Left ventricle myocardium inferior (tissue), 1 donor: ENCODE data around the gene SVIL. TPM values are rescaled to one million over a fixed set of nuclear protein-coding genes. Genes with fewer than 3 reads are reported as not detected.
A peak's percentile ranks its signal among the peaks of the same experiment; 100 is the strongest.
"Not testable (repeated sequence)": the region's sequence is repeated elsewhere in the genome, so short reads cannot be mapped to it uniquely, and the experiment has no call there.

Source experiments
- DNase-seq: peaks from one replicate; pipeline ENCODE4 v3.0.0-alpha.2; 2020
- H3K27ac ChIP-seq: fragments of 200-600 bp; replicated peaks from 2 replicates; pipeline ENCODE4 v1.8.0; 2021
- H3K27me3 ChIP-seq: fragments of 200-600 bp; 2 replicates; pipeline ENCODE4 v1.8.0; 2021; ENCODE audit warnings: low read depth
- H3K36me3 ChIP-seq: fragments of 200-600 bp; 2 replicates; pipeline ENCODE4 v1.8.0; 2021
- H3K4me1 ChIP-seq: fragments of 200-600 bp; 2 replicates; pipeline ENCODE4 v1.8.0; 2021
- H3K4me3 ChIP-seq: fragments of 200-600 bp; 2 replicates; pipeline ENCODE4 v1.8.0; 2021; ENCODE audit warnings: mild to moderate bottlenecking, moderate library complexity
- H3K9me3 ChIP-seq: fragments of 200-600 bp; replicated peaks from 2 replicates; pipeline ENCODE4 v1.8.0; 2021
- intact Hi-C: fragments of 100-400 bp; cut with micrococcal nuclease; formaldehyde crosslinking; loops from one replicate; pipeline ENCODE4 v1.11.0; 2022
- total RNA-seq: library from RNA; stranded (reverse); fragmentation: NEBNext Ultra II Directional; extraction: Animal tissue kit (Norgen Biotek cat#: 25700); gene quantifications from one replicate; pipeline ENCODE4 v1.2.1, GENCODE V29; 2021
- TF ChIP-seq, protein P1 (sequence below): fragments of 200-600 bp; IDR thresholded peaks from 2 replicates; pipeline ENCODE4 v1.8.0; 2021; ENCODE audit warnings: antibody characterized with exemption, mild to moderate bottlenecking, borderline replicate concordance
- donor health status: DM: no; HTN: yes; CAD: no; lungs with severe emphysema.

Gene SVIL
- total RNA-seq, 1 donor from 2014 or later = 403 TPM

- intact Hi-C loops = no loop called here
- Histone ChIP-seq H3K27me3 (no peaks in the 10 kb centered on the region), H3K27ac (peak overlapping the region; percentile 34), H3K9me3 (no peaks in the 10 kb centered on the region), H3K4me1 (peaks cover 33% of the 10 kb centered on the region), H3K4me3 (peak overlapping the region; percentile 28), H3K36me3 (peaks cover 75% of the 10 kb centered on the region)
- no peak for DNase-seq
- TF ChIP-seq, protein P1, sequence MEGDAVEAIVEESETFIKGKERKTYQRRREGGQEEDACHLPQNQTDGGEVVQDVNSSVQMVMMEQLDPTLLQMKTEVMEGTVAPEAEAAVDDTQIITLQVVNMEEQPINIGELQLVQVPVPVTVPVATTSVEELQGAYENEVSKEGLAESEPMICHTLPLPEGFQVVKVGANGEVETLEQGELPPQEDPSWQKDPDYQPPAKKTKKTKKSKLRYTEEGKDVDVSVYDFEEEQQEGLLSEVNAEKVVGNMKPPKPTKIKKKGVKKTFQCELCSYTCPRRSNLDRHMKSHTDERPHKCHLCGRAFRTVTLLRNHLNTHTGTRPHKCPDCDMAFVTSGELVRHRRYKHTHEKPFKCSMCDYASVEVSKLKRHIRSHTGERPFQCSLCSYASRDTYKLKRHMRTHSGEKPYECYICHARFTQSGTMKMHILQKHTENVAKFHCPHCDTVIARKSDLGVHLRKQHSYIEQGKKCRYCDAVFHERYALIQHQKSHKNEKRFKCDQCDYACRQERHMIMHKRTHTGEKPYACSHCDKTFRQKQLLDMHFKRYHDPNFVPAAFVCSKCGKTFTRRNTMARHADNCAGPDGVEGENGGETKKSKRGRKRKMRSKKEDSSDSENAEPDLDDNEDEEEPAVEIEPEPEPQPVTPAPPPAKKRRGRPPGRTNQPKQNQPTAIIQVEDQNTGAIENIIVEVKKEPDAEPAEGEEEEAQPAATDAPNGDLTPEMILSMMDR = no peak
These were observed 112.5 kb downstream of the SVIL start for GRCh38 chr10:29522061-29522855.

DNA sequence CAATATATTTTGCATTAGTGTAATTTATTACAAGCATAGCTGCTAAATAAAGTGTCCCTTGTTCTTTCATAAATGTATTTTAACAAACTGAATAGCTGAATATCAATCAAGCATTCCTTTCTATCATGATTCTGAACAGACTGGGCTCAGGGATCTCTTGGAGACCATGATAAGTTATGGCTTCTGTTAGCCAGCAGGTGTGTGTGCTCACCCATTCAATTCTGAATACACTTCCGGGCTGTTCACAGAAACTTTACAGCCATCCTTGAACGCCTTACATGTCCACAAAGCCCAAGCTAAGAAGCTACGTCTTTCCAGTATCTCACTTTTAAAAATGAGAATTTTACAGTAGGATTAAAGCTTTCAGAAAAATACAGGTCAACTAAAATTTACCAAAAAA lies 115.1 kb downstream of the SVIL start:
- intact Hi-C loops = no loop called here
- peak overlapping the region; percentile 87 for H3K27ac ChIP-seq
- H3K4me3 ChIP-seq = no peak overlapping the region
- H3K36me3 ChIP-seq = peaks cover 66% of the 10 kb centered on the region
- no peaks in the 10 kb centered on the region for H3K9me3 ChIP-seq
- TF ChIP-seq, protein P1 = no peak
- H3K4me1 ChIP-seq = peaks cover 41% of the 10 kb centered on the region
- no peaks in the 10 kb centered on the region for H3K27me3 ChIP-seq
- DNase-seq = no peak

DNA sequence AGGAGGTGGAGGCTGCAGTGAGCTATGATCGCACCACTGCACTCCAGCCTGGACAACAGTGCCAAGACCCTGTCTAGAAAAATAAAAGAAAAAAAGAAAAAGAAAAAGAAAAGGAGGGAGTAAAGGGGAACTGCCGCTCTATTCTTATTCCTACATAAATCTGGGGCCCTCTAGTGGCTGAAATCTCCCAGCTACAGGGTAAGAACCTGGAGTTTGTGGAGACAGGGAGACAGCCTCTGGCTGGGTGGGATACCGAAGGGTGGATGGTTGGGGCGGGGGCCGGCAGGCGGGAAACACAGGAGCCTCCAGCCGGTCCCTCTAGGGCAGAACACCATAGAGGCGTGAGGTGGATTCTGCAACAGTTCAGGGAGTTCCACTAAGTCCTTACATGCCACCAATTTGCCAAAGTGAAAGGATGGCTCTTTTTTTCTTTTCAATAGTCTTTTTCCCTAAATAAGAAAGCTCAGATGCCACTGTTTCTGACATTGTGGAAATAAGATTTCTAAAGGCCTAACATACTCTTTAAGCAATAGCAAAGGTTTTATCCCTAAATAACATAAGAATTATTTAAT lies 117.3 kb downstream of the SVIL start:
- peak overlapping the region; percentile 87 for H3K27ac ChIP-seq
- intact Hi-C loops = no loop called here
- DNase-seq = no peak

DNA sequence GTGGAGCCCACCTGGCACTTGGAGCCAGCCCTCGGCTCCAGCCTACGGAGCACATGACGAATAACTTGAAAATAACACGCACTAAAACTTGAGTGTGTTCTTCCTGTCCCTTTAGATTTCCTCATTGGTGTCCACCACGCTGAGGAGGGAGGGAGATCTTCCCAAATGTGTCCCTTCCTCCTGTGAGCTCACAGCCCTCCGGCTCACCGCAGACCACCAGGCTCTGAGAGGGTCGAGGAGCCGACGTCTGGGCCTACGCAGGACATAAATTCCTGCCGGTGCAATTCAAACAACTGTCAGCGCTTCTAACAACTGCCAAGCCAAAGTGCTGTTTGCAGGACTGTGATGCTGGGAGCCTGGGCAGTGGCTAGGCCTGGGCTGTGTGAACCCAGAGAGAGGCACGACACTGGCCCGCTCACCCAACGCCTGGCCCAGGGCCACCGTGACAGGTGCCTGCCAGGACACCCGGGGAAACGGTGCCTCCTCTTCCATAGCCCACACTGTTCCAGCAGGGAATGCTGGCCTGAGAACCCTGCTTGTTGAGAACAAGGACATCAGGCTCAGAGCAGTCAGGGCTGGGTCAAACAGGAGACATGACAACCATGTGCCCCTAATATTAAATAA lies 118.3 kb downstream of the SVIL start:
- H3K9me3 ChIP-seq, intact Hi-C loops, H3K27me3 ChIP-seq, H3K4me3 ChIP-seq: not testable (repeated sequence)
- Histone ChIP-seq H3K27ac (peak overlapping the region; percentile 87), H3K36me3 (peaks cover 46% of the 10 kb centered on the region), H3K4me1 (peaks cover 70% of the 10 kb centered on the region)
- peak; percentile 84 for DNase-seq

More for the DNA sequence above, 117.3 kb downstream of the SVIL start:
- Histone ChIP-seq H3K36me3 (peaks cover 46% of the 10 kb centered on the region), H3K4me3 (no peak overlapping the region), H3K27me3 (no peaks in the 10 kb centered on the region), H3K4me1 (peaks cover 62% of the 10 kb centered on the region), H3K9me3 (no peaks in the 10 kb centered on the region)
- TF ChIP-seq, protein P1 = peak; percentile 56

DNA sequence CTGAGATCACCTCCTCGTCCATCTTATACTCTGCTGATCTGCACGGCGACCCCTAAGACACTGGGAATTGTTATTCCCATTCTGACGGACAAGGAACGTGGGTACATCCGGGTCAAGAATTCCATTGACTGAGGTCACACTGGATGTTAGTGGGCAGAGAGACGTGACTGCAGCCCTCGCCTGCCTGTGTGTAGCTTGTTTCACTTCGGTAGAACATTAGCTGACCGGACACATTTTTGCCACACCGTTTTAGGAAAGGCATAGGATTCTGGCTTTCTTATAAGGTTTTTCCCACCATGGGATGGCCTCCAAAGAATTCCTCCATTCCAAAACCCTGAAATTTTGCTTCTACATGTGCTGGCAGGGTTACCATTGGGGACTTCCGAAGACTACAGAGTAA lies 118.9 kb downstream of the SVIL start:
- H3K9me3 ChIP-seq, H3K27me3 ChIP-seq, H3K4me3 ChIP-seq, intact Hi-C loops, DNase-seq: not testable (repeated sequence)
- peaks cover 72% of the 10 kb centered on the region for H3K4me1 ChIP-seq
- H3K27ac ChIP-seq = peak overlapping the region; percentile 87
- H3K36me3 ChIP-seq = peaks cover 41% of the 10 kb centered on the region

DNA sequence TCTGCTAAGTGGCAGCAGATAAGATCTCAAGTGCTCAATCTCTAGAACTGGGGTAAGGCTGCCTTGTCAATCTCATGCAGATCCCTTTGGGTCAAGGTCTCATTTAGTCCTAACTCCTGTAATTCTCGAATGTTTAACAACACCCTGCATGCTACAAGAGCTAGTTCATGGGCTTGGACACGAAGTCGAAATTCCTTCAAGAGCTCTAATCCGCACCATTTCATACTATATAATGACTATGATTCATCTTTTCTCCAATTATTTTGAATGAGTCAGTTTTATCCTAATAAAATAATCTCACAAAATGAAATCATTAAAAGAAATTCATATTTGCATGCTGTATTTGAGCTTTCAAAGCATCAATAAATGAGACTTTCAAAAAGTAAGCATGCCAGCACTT lies 119.7 kb downstream of the SVIL start:
- H3K9me3 ChIP-seq, intact Hi-C loops, H3K4me3 ChIP-seq, DNase-seq, H3K27me3 ChIP-seq: not testable (repeated sequence)
- peaks cover 34% of the 10 kb centered on the region for H3K36me3 ChIP-seq
- H3K4me1 ChIP-seq = peaks cover 73% of the 10 kb centered on the region
- H3K27ac ChIP-seq = peak overlapping the region; percentile 87

- intact Hi-C loops = no loop called here
- no peak overlapping the region for H3K4me3 ChIP-seq
- H3K27ac ChIP-seq = peak overlapping the region; percentile 87
- H3K4me1 ChIP-seq = peaks cover 80% of the 10 kb centered on the region
- DNase-seq = no peak
- H3K36me3 ChIP-seq = peaks cover 34% of the 10 kb centered on the region
- TF ChIP-seq, protein P1 = no peak
- no peaks in the 10 kb centered on the region for H3K9me3 ChIP-seq
- no peaks in the 10 kb centered on the region for H3K27me3 ChIP-seq
These were observed 120.5 kb downstream of the SVIL start for GRCh38 chr10:29514306-29514705.
